ENCODE results near the gene CNN1.

DNA sequence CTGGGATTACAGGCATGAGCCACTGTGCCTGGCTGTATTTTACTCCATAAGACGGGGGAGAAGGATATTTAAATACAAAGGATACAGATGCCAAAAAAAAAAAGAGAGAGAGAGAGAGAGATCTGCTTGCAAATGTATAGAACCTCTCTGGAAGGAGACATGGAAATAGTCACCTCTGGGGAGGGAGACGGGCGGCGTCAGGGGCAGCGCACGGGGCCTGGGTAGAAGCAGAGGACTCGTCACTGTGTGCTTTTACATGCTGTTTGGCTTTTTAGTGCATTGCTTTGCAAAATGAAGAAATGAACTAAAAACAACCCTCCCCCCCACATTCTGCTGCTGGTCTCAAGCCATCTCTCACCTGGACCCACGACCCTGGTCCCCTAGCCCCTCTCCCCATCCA, 28.2 kb upstream of the CNN1 start:
- TF ChIP-seq, protein P1, sequence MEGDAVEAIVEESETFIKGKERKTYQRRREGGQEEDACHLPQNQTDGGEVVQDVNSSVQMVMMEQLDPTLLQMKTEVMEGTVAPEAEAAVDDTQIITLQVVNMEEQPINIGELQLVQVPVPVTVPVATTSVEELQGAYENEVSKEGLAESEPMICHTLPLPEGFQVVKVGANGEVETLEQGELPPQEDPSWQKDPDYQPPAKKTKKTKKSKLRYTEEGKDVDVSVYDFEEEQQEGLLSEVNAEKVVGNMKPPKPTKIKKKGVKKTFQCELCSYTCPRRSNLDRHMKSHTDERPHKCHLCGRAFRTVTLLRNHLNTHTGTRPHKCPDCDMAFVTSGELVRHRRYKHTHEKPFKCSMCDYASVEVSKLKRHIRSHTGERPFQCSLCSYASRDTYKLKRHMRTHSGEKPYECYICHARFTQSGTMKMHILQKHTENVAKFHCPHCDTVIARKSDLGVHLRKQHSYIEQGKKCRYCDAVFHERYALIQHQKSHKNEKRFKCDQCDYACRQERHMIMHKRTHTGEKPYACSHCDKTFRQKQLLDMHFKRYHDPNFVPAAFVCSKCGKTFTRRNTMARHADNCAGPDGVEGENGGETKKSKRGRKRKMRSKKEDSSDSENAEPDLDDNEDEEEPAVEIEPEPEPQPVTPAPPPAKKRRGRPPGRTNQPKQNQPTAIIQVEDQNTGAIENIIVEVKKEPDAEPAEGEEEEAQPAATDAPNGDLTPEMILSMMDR (IDR thresholded peaks at IDR 0.05) = no peak
- TF ChIP-seq POLR2A (IDR thresholded peaks at IDR 0.05) = no peak

Measured in heart left ventricle (tissue), 13 donors.